MG63 (cell line): ENCODE measurements around the gene GLB1L. TPM values are rescaled to one million over a fixed set of nuclear protein-coding genes. Genes with fewer than 3 reads are reported as not detected.

ENCODE experiments used
- DNase-seq: peaks from one replicate; pipeline ENCODE4 v3.0.0-alpha.2; 2020
- H3K27me3 ChIP-seq: fragments of 250-450 bp; sonication (Bioruptor Pico); 2 replicates; pipeline ENCODE4 v1.5.1; 2020; ENCODE audit warnings: mild to moderate bottlenecking, moderate library complexity
- H3K36me3 ChIP-seq: fragments of 250-450 bp; sonication (Bioruptor Pico); 2 replicates; pipeline ENCODE4 v1.5.1; 2020; ENCODE audit warnings: mild to moderate bottlenecking, moderate library complexity
- H3K4me3 ChIP-seq: fragments of 250-450 bp; sonication (Bioruptor Pico); 2 replicates; pipeline ENCODE4 v1.5.1; 2020; ENCODE audit warnings: mild to moderate bottlenecking, moderate library complexity
- H3K9me3 ChIP-seq: fragments of 250-450 bp; sonication (Bioruptor Pico); 2 replicates; pipeline ENCODE4 v1.5.1; 2020; ENCODE audit warnings: mild to moderate bottlenecking, moderate library complexity
- total RNA-seq: library from RNA; depleted of rRNA; stranded (reverse); fragments of >200 nt; shearing (Covaris generic); gene quantifications from 2 replicates; pipeline ENCODE4 v1.2.3, GENCODE V29; 2014; ENCODE audit warnings: low replicate concordance

Gene GLB1L
- total RNA-seq, 1 experiment from 2014 or later: 13.0 TPM

GRCh38 chr2:219248845-219249202 is 3.6 kb upstream of the GLB1L start:
- no peak for DNase-seq
- H3K36me3 ChIP-seq: peaks cover 18% of the 10 kb centered on the region
- H3K4me3 ChIP-seq: no peak overlapping the region
- H3K27me3 ChIP-seq: no peaks in the 10 kb centered on the region; the same call in 1 of the 2 replicates
- H3K9me3 ChIP-seq: no peaks in the 10 kb centered on the region

- H3K27me3 ChIP-seq: no peaks in the 10 kb centered on the region
- DNase-seq: no peak
Observed at GRCh38 chr2:219247678-219248642, 2.7 kb upstream of the GLB1L start.

GRCh38 chr2:219246559-219246958 is 1.3 kb upstream of the GLB1L start:
- no peaks in the 10 kb centered on the region for H3K9me3 ChIP-seq
- DNase-seq: no peak
- H3K27me3 ChIP-seq: no peaks in the 10 kb centered on the region
- H3K36me3 ChIP-seq: peaks cover 18% of the 10 kb centered on the region
- H3K4me3 ChIP-seq: no peak overlapping the region

More at GRCh38 chr2:219247678-219248642, 2.7 kb upstream of the GLB1L start:
- no peaks in the 10 kb centered on the region for H3K9me3 ChIP-seq
- H3K4me3 ChIP-seq: no peak overlapping the region
- peaks cover 18% of the 10 kb centered on the region for H3K36me3 ChIP-seq

GRCh38 chr2:219245899-219246230 is 621 bp upstream of the GLB1L start:
- no peak for DNase-seq
- Histone ChIP-seq H3K27me3 (no peaks in the 10 kb centered on the region), H3K4me3 (peak overlapping the region; percentile 90), H3K36me3 (peaks cover 18% of the 10 kb centered on the region), H3K9me3 (no peaks in the 10 kb centered on the region)

- no peaks in the 10 kb centered on the region for H3K27me3 ChIP-seq
- DNase-seq: no peak
- H3K36me3 ChIP-seq: peaks cover 18% of the 10 kb centered on the region
- H3K9me3 ChIP-seq: no peaks in the 10 kb centered on the region
- peak overlapping the region; percentile 90 for H3K4me3 ChIP-seq
Observed at GRCh38 chr2:219244789-219245147, 476 bp downstream of the GLB1L start.

- Histone ChIP-seq H3K4me3 (no peak overlapping the region), H3K27me3 (no peaks in the 10 kb centered on the region), H3K9me3 (no peaks in the 10 kb centered on the region), H3K36me3 (peaks cover 17% of the 10 kb centered on the region)
- no peak for DNase-seq
Observed at GRCh38 chr2:219243291-219243761, 1.9 kb downstream of the GLB1L start.

- no peak for DNase-seq
- H3K36me3 ChIP-seq: peaks cover 29% of the 10 kb centered on the region
- no peaks in the 10 kb centered on the region for H3K27me3 ChIP-seq
- H3K4me3 ChIP-seq: no peak overlapping the region
- H3K9me3 ChIP-seq: no peaks in the 10 kb centered on the region
Observed at GRCh38 chr2:219234331-219234730, 10.9 kb downstream of the GLB1L start.

GRCh38 chr2:219230059-219230540 is 15.1 kb downstream of the GLB1L start:
- DNase-seq: peak; percentile 53
- Histone ChIP-seq H3K36me3 (peaks cover 49% of the 10 kb centered on the region), H3K4me3 (peak overlapping the region; percentile 74), H3K9me3 (no peaks in the 10 kb centered on the region), H3K27me3 (no peaks in the 10 kb centered on the region)

GRCh38 chr2:219229305-219230058 is 15.8 kb downstream of the GLB1L start, which contains the start of the genes ANKZF1 and ATG9A:
TSS of gene ANKZF1 (plus strand) at chr2:219229806. CDS start at chr2:219230258, 452 bp downstream.
TSS of gene ATG9A (minus strand) at chr2:219229636. CDS start at chr2:219228024, 1,612 bp downstream.
- peak; percentile 99 for DNase-seq
- Histone ChIP-seq H3K4me3 (peak within 1 kb of the TSS; percentile 74), H3K27me3 (no peaks in the 10 kb centered on the region), H3K9me3 (no peaks in the 10 kb centered on the region), H3K36me3 (peaks cover 55% of the 10 kb centered on the region)

GRCh38 chr2:219228911-219229304 is 16.3 kb downstream of the GLB1L start:
- H3K9me3 ChIP-seq: no peaks in the 10 kb centered on the region
- peaks cover 57% of the 10 kb centered on the region for H3K36me3 ChIP-seq
- no peak for DNase-seq
- H3K4me3 ChIP-seq: peak overlapping the region; percentile 74
- no peaks in the 10 kb centered on the region for H3K27me3 ChIP-seq

GRCh38 chr2:219228041-219228910 is 17.0 kb downstream of the GLB1L start:
- Histone ChIP-seq H3K36me3 (peaks cover 57% of the 10 kb centered on the region), H3K27me3 (no peaks in the 10 kb centered on the region), H3K4me3 (peak overlapping the region; percentile 74), H3K9me3 (no peaks in the 10 kb centered on the region)
- DNase-seq: no peak

- Histone ChIP-seq H3K9me3 (no peaks in the 10 kb centered on the region), H3K27me3 (no peaks in the 10 kb centered on the region), H3K4me3 (no peak overlapping the region), H3K36me3 (peaks cover 54% of the 10 kb centered on the region)
- DNase-seq: no peak
Observed at GRCh38 chr2:219225350-219225749, 19.9 kb downstream of the GLB1L start.

GRCh38 chr2:219223831-219224610 is 21.2 kb downstream of the GLB1L start:
- DNase-seq: no peak
- Histone ChIP-seq H3K27me3 (no peaks in the 10 kb centered on the region), H3K36me3 (peaks cover 62% of the 10 kb centered on the region), H3K9me3 (no peaks in the 10 kb centered on the region), H3K4me3 (no peak overlapping the region)

GRCh38 chr2:219221957-219222518 is 23.2 kb downstream of the GLB1L start:
- Histone ChIP-seq H3K27me3 (no peaks in the 10 kb centered on the region), H3K9me3 (no peaks in the 10 kb centered on the region), H3K36me3 (peaks cover 55% of the 10 kb centered on the region), H3K4me3 (no peak overlapping the region)
- DNase-seq: no peak

- no peaks in the 10 kb centered on the region for H3K9me3 ChIP-seq
- H3K36me3 ChIP-seq: peaks cover 59% of the 10 kb centered on the region
- DNase-seq: no peak
- H3K27me3 ChIP-seq: no peaks in the 10 kb centered on the region
- H3K4me3 ChIP-seq: no peak overlapping the region
Observed at GRCh38 chr2:219220652-219221402, 24.4 kb downstream of the GLB1L start.
